Keratinocyte (primary cell): ENCODE data around the gene C15orf40.
"Not testable (repeated sequence)": the region's sequence is repeated elsewhere in the genome, so short reads cannot be mapped to it uniquely, and the experiment has no call there.

Experiments used
- EZH2 ChIP-seq: IDR thresholded peaks from one replicate; pipeline ENCODE4 v1.6.1; 2012; ENCODE audit warnings: inconsistent platforms, mild to moderate bottlenecking, low read length, moderate library complexity
- TF ChIP-seq, protein P1 (sequence below), 3 experiments: IDR thresholded peaks in 1 of 3; conservative IDR thresholded peaks in 1 of 3; optimal IDR thresholded peaks in 1 of 3; 2 replicates in 2 of 3; 3 replicates in 1 of 3; pipeline versions ENCODE3 to v1.5.1; 2011; ENCODE audit warnings: low read length in 3 of 3, mild to moderate bottlenecking in 3 of 3, moderate library complexity in 2 of 3, control low read depth in 1 of 3, inconsistent platforms in 1 of 3; ENCODE audit not compliant: insufficient read depth in 2 of 3; ENCODE audit errors: extremely low read depth in 1 of 3

DNA sequence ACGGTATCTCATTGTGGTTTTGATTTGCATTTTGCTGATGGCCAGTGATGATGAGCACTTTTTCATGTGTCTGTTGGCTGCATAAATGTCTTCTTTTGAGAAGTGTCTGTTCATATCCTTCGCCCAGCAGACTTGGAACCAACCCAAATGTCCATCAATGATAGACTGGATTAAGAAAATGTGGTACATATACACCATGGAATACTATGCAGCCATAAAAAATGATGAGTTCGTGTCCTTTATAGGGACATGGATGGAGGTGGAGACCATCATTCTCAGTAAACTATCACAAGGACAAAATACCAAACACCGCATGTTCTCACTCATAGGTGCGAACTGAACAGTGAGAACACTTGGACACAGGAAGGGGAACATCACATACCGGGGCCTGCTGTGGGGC lies 19.8 kb upstream of the C15orf40 start:
- TF ChIP-seq, protein P1, sequence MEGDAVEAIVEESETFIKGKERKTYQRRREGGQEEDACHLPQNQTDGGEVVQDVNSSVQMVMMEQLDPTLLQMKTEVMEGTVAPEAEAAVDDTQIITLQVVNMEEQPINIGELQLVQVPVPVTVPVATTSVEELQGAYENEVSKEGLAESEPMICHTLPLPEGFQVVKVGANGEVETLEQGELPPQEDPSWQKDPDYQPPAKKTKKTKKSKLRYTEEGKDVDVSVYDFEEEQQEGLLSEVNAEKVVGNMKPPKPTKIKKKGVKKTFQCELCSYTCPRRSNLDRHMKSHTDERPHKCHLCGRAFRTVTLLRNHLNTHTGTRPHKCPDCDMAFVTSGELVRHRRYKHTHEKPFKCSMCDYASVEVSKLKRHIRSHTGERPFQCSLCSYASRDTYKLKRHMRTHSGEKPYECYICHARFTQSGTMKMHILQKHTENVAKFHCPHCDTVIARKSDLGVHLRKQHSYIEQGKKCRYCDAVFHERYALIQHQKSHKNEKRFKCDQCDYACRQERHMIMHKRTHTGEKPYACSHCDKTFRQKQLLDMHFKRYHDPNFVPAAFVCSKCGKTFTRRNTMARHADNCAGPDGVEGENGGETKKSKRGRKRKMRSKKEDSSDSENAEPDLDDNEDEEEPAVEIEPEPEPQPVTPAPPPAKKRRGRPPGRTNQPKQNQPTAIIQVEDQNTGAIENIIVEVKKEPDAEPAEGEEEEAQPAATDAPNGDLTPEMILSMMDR (optimal IDR thresholded peaks at IDR 0.05 in 1 of 3, IDR thresholded peaks at IDR 0.05 in 1 of 3, conservative IDR thresholded peaks at IDR 0.05 in 1 of 3; ENCODE audit: extremely low read depth in 1 of 3, insufficient read depth in 2 of 3, low read length in 3 of 3) = not testable (repeated sequence)
- not testable (repeated sequence) for TF ChIP-seq EZH2
